Peyer's patch (tissue), 4 donors: ENCODE data around the gene SLC9A5.

ENCODE experiments used
- CTCF ChIP-seq, 6 experiments: fragments of 450-650 bp in 4 of 6; fragments of 200-600 bp in 2 of 6; sonication (generic) in 1 of 6; IDR thresholded peaks; one replicate each; pipeline ENCODE4 v1.5.1; 2017 to 2019; ENCODE audit warnings: antibody characterized with exemption in 6 of 6, mild to moderate bottlenecking in 3 of 6, moderate library complexity in 1 of 6
- POLR2A ChIP-seq, 2 donors: fragments of 450-650 bp; IDR thresholded peaks; one replicate each; pipeline ENCODE4 v1.5.1; 2017; ENCODE audit warnings: antibody characterized with exemption in 2 of 2, mild to moderate bottlenecking in 2 of 2, moderate library complexity in 2 of 2

- TF ChIP-seq CTCF (IDR thresholded peaks at IDR 0.05) (peak in 3 of 6 experiments; percentile 9 to 23 (median 11)), POLR2A (IDR thresholded peaks at IDR 0.05) (no peak)
Measured at GRCh38 chr16:67248401-67249177, at the start of gene SLC9A5.
